ENCODE results near the gene TMEM222.

Gene TMEM222

GRCh38 chr1:27339213-27339612 lies 17.2 kb downstream of the TMEM222 start:
- in situ Hi-C loops (cut with MboI; ENCODE audit: low sequenced_read_pairs), result no loop called here

GRCh38 chr1:27341525-27342252 lies 19.7 kb downstream of the TMEM222 start, which contains the start of gene SYTL1:
Gene SYTL1 (plus strand): TSS chr1:27342022. CDS start chr1:27345335, 3,313 bp downstream.
- in situ Hi-C loops (cut with MboI; ENCODE audit: low sequenced_read_pairs), result no loop called here

- in situ Hi-C loops (cut with MboI; ENCODE audit: low sequenced_read_pairs), result no loop called here
Observed at GRCh38 chr1:27342391-27342777, 20.4 kb downstream of the TMEM222 start.

GRCh38 chr1:27342778-27343638 lies 21.0 kb downstream of the TMEM222 start:
- in situ Hi-C loops (cut with MboI; ENCODE audit: low sequenced_read_pairs), result no loop called here

- in situ Hi-C loops (cut with MboI; ENCODE audit: low sequenced_read_pairs), result no loop called here
Observed at GRCh38 chr1:27343639-27344025, 21.7 kb downstream of the TMEM222 start.

- in situ Hi-C loops (cut with MboI; ENCODE audit: low sequenced_read_pairs), result no loop called here
Observed at GRCh38 chr1:27345272-27345671, 23.3 kb downstream of the TMEM222 start.

DNA sequence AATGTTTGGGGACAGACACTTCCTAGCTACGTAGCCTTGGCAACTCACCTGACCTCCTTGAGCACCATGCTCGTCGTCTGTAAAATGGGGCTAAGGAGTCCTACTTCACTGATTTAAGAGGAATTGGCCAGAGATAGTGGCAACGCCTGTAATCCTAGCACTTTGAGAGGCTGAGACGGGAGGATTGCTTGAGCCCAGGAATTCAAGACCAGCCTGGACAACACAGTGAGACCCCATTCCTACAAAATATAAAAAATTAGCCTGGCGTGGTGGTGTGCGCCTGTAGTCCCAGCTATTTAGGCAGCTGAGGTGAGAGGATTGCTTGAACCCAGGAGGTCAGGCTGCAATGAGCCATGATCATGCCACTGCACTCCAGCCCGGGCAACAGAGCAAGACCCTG lies 24.4 kb downstream of the TMEM222 start:
- in situ Hi-C loops (cut with MboI; ENCODE audit: low sequenced_read_pairs), result no loop called here

DNA sequence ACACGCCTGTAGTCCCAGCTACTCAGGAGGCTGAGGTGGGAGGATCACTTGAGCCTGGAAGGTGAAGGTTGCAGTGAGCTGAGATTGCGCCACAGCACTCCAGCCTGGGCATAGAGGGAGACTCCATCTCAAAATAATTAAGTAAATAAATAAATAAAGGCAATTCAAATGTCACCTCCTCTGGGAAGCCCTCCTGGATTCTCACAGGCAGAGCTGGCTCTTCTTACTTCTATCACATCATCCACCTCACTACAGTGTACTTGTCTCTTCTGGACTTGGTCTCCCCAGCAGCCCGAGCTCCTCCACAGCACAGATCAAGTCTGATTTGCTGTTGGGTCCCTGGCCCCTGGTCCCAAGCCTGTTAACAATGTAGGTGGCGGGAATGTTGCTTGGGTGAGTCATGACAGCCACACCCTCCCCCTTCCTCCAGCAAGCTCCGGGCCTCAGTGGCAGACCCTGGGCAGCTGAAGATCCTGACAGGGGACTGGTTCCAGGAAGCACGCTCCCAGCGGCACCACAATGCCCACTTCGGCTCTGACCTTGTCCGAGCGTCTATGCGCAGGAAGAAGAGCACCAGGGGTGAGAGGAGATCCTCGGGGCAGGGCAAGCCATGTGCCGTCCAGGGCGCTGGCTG lies 25.1 kb downstream of the TMEM222 start:
- in situ Hi-C loops (cut with MboI; ENCODE audit: low sequenced_read_pairs), result no loop called here

- in situ Hi-C loops (cut with MboI; ENCODE audit: low sequenced_read_pairs), result no loop called here
Observed at GRCh38 chr1:27348861-27349783, 27.2 kb downstream of the TMEM222 start.

GRCh38 chr1:27349784-27350662 lies 28.1 kb downstream of the TMEM222 start:
- in situ Hi-C loops (cut with MboI; ENCODE audit: low sequenced_read_pairs), result no loop called here

DNA sequence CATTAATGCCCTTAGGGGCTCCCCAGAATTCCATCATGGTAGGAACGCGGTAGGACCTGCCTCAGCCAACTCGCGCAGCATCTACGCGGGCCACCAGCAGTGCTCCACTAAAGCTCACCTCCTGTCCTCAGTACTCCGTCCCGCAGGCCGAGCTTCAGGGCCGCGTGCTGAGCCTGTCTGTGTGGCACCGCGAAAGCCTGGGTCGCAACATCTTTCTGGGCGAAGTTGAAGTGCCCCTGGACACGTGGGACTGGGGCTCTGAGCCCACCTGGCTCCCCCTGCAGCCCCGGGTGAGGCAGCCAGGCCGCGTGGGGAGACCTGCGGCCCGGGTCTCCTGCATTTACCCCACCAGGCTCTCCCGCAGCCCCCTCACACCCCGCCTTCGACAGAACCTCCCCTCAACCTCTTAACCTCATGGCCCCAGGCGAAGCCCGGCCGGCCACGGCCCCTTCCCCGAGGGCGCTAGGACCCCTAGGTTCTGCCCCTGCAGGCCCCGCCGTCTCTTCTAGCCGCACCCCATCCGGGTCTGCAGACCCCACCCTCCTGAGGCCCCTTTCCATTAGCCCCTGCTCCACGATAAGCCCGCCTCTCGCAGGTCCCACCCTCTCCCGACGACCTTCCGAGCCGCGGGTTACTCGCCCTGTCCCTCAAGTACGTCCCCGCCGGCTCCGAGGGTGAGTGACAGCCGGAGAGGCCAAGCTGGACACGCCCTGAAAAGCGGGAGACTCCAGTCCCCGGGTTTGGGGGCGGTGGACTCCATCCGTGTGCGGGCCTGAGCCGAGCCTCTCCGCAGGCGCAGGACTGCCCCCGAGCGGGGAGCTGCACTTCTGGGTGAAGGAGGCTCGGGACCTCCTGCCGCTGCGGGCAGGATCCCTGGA lies 28.9 kb downstream of the TMEM222 start:
- in situ Hi-C loops (cut with MboI; ENCODE audit: low sequenced_read_pairs), result no loop called here

DNA sequence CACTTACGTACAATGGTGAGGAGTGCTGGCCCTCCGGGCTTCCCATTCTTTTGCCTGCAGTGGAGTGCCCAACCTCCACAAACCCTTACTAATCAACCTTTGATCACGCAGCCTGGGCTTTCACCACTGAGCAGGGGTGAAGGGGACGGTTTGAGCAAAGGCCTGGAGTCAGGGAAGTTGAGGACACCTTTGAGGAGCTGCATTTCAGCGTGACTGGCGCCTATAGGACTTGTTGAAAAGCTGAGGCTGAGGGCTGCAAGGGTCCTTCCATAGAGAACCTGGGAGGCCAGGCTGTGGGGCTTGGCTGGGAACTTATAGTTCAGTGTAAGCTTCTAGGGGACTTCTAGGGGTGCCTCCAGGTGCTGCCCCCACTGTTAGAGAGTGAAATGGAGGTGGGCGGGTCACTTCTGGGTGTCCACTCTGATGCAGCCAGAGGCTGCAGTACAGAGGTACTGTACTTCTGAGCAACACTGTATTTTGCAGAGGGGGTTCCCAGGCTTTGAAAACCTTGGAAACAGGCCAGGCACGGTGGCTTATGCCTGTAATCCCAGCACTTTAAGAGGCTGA lies 29.7 kb downstream of the TMEM222 start:
- in situ Hi-C loops (cut with MboI; ENCODE audit: low sequenced_read_pairs), result no loop called here

GRCh38 chr1:27353166-27353565 lies 31.2 kb downstream of the TMEM222 start:
- in situ Hi-C loops (cut with MboI; ENCODE audit: low sequenced_read_pairs), result no loop called here

DNA sequence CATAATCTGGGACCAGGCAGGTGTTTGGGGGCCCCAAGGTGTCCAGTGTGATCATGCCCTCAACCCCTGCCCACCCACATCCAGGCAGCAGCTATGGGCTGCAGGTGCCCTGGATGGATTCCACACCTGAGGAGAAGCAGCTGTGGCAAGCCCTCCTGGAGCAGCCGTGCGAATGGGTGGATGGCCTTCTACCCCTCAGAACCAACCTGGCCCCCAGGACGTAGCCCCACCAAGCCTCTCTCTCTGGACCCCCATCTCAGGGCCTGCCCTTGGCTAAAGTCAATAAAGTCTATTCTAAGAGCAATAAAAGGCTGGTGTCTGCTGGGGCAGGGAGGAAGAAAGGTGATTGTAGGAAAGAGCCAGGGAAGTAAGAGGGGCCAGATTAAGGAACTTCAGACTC lies 31.7 kb downstream of the TMEM222 start:
- in situ Hi-C loops (cut with MboI; ENCODE audit: low sequenced_read_pairs), result no loop called here

GRCh38 chr1:27355683-27356082 lies 33.7 kb downstream of the TMEM222 start:
- in situ Hi-C loops (cut with MboI; ENCODE audit: low sequenced_read_pairs), result no loop called here

DNA sequence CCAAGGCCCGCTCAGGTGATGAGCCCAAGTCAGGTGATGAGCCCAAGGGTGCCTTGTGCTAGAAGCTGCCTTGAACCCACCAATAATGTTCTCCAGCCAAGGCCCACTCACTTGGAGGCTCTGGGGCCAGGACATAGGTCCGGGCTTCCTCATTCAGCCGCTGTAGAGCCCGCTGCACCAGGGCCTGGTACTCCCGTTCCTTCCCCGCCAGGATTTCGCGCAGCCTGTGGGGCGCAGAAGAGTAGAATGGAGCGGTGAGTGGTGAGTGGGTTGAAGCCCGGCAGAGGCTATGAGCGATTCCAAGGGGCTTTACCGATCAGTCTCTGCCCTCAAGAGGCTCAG lies 34.3 kb downstream of the TMEM222 start:
- in situ Hi-C loops (cut with MboI; ENCODE audit: low sequenced_read_pairs), result no loop called here

- in situ Hi-C loops (cut with MboI; ENCODE audit: low sequenced_read_pairs), result no loop called here
Observed at GRCh38 chr1:27356619-27357280, 34.8 kb downstream of the TMEM222 start.

All from HL-60/S4 treated with phorbol 12-myristate 13-acetate at 8.2 ng/mL for 4 days and 3 days (cell line).